IPS-15b (cell line): ENCODE results near the gene CTH.
"Not testable (repeated sequence)": the region's sequence is repeated elsewhere in the genome, so short reads cannot be mapped to it uniquely, and the experiment has no call there.

Experiments
- H3K27me3 ChIP-seq: one replicate; pipeline ENCODE4 v1.6.1; 2013; ENCODE audit warnings: low read length; ENCODE audit not compliant: control insufficient read depth, insufficient read depth
- H3K36me3 ChIP-seq: one replicate; pipeline ENCODE4 v1.6.1; 2013; ENCODE audit warnings: low read length; ENCODE audit not compliant: control insufficient read depth, insufficient read depth
- H3K4me1 ChIP-seq: one replicate; pipeline ENCODE4 v1.6.1; 2013; ENCODE audit warnings: mild to moderate bottlenecking, low read length; ENCODE audit not compliant: control insufficient read depth, insufficient read depth
- H3K4me3 ChIP-seq: one replicate; pipeline ENCODE4 v1.5.1; 2013; ENCODE audit warnings: low read depth, low read length
- H3K9ac ChIP-seq: one replicate; pipeline ENCODE4 v1.6.1; 2013; ENCODE audit warnings: low read depth, mild to moderate bottlenecking, low read length
- H3K9me3 ChIP-seq: one replicate; pipeline ENCODE4 v1.6.1; 2013; ENCODE audit warnings: mild to moderate bottlenecking, low read length; ENCODE audit not compliant: control insufficient read depth, insufficient read depth

CTH gene

GRCh38 chr1:70460740-70461713, 50.0 kb downstream of the CTH start:
- not testable (repeated sequence) for H3K9me3 ChIP-seq, H3K4me1 ChIP-seq, H3K9ac ChIP-seq, H3K27me3 ChIP-seq, H3K36me3 ChIP-seq, H3K4me3 ChIP-seq

- H3K9me3 ChIP-seq: no peaks in the 10 kb centered on the region
- no peak overlapping the region for H3K4me3 ChIP-seq
- peaks cover 2% of the 10 kb centered on the region for H3K4me1 ChIP-seq
- no peak overlapping the region for H3K9ac ChIP-seq
- H3K27me3 ChIP-seq: no peaks in the 10 kb centered on the region
- no peaks in the 10 kb centered on the region for H3K36me3 ChIP-seq
Measured at GRCh38 chr1:70462611-70463010, 51.5 kb downstream of the CTH start.

GRCh38 chr1:70465911-70466310, 54.8 kb downstream of the CTH start:
- Histone ChIP-seq H3K9ac (no peak overlapping the region), H3K4me1 (no peaks in the 10 kb centered on the region)

GRCh38 chr1:70467531-70467930, 56.5 kb downstream of the CTH start:
- Histone ChIP-seq H3K9me3 (no peaks in the 10 kb centered on the region), H3K36me3 (no peaks in the 10 kb centered on the region), H3K4me1 (no peaks in the 10 kb centered on the region), H3K4me3 (no peak overlapping the region), H3K9ac (no peak overlapping the region), H3K27me3 (no peaks in the 10 kb centered on the region)

More at GRCh38 chr1:70465911-70466310, 54.8 kb downstream of the CTH start:
- Histone ChIP-seq H3K4me3 (no peak overlapping the region), H3K9me3 (no peaks in the 10 kb centered on the region), H3K36me3 (no peaks in the 10 kb centered on the region), H3K27me3 (no peaks in the 10 kb centered on the region)

- H3K9ac ChIP-seq: no peak overlapping the region
- H3K36me3 ChIP-seq: no peaks in the 10 kb centered on the region
- H3K9me3 ChIP-seq: no peaks in the 10 kb centered on the region
- no peaks in the 10 kb centered on the region for H3K4me1 ChIP-seq
- H3K27me3 ChIP-seq: no peaks in the 10 kb centered on the region
- no peak overlapping the region for H3K4me3 ChIP-seq
Measured at GRCh38 chr1:70468180-70468579, 57.1 kb downstream of the CTH start.

GRCh38 chr1:70469184-70469583, 58.1 kb downstream of the CTH start:
- not testable (repeated sequence) for H3K27me3 ChIP-seq, H3K36me3 ChIP-seq, H3K4me1 ChIP-seq, H3K4me3 ChIP-seq, H3K9me3 ChIP-seq, H3K9ac ChIP-seq

GRCh38 chr1:70475023-70475422, 64.0 kb downstream of the CTH start:
- H3K4me1 ChIP-seq: no peaks in the 10 kb centered on the region
- H3K27me3 ChIP-seq: no peaks in the 10 kb centered on the region
- H3K9ac ChIP-seq: no peak overlapping the region
- H3K9me3 ChIP-seq: no peaks in the 10 kb centered on the region
- no peaks in the 10 kb centered on the region for H3K36me3 ChIP-seq
- no peak overlapping the region for H3K4me3 ChIP-seq

- H3K9ac ChIP-seq: no peak overlapping the region
- no peak overlapping the region for H3K4me3 ChIP-seq
- no peaks in the 10 kb centered on the region for H3K4me1 ChIP-seq
- H3K36me3 ChIP-seq: no peaks in the 10 kb centered on the region
- no peaks in the 10 kb centered on the region for H3K27me3 ChIP-seq
- no peaks in the 10 kb centered on the region for H3K9me3 ChIP-seq
Measured at GRCh38 chr1:70477090-70477489, 66.0 kb downstream of the CTH start.

- H3K4me1 ChIP-seq, H3K36me3 ChIP-seq, H3K9ac ChIP-seq, H3K27me3 ChIP-seq, H3K9me3 ChIP-seq, H3K4me3 ChIP-seq: not testable (repeated sequence)
Measured at GRCh38 chr1:70477905-70478304, 66.8 kb downstream of the CTH start.

GRCh38 chr1:70483342-70483741, 72.3 kb downstream of the CTH start:
- Histone ChIP-seq H3K9ac (no peak overlapping the region), H3K27me3 (no peaks in the 10 kb centered on the region), H3K36me3 (no peaks in the 10 kb centered on the region), H3K9me3 (no peaks in the 10 kb centered on the region), H3K4me1 (no peaks in the 10 kb centered on the region), H3K4me3 (no peak overlapping the region)

- Histone ChIP-seq H3K27me3 (no peaks in the 10 kb centered on the region), H3K4me1 (no peaks in the 10 kb centered on the region), H3K4me3 (no peak overlapping the region), H3K9me3 (no peaks in the 10 kb centered on the region), H3K9ac (no peak overlapping the region), H3K36me3 (no peaks in the 10 kb centered on the region)
Measured at GRCh38 chr1:70485624-70486023, 74.6 kb downstream of the CTH start.

- H3K9ac ChIP-seq: no peak overlapping the region
Measured at GRCh38 chr1:70486676-70487458, 75.8 kb downstream of the CTH start.

More at GRCh38 chr1:70486676-70487458, 75.8 kb downstream of the CTH start:
- Histone ChIP-seq H3K4me1 (no peaks in the 10 kb centered on the region), H3K4me3 (no peak overlapping the region), H3K36me3 (no peaks in the 10 kb centered on the region), H3K9me3 (no peaks in the 10 kb centered on the region), H3K27me3 (no peaks in the 10 kb centered on the region)
